ENCODE measurements around the gene CYP4F11. TPM values are rescaled to one million over a fixed set of nuclear protein-coding genes. Genes with fewer than 3 reads are reported as not detected.

Gene CYP4F11
- total RNA-seq, 3 donors from 2014 or later, result 2.1 to 13.1 (median 8.8) TPM

GRCh38 chr19:15862444-15862843 lies 71.9 kb downstream of the CYP4F11 start:
- H3K9me3 ChIP-seq, result no peaks in the 10 kb centered on the region
- H3K36me3 ChIP-seq (ENCODE audit: low read depth), result no peaks in the 10 kb centered on the region
- H3K4me3 ChIP-seq, result no peak overlapping the region
- no peak for DNase-seq
- TF ChIP-seq, protein P1, sequence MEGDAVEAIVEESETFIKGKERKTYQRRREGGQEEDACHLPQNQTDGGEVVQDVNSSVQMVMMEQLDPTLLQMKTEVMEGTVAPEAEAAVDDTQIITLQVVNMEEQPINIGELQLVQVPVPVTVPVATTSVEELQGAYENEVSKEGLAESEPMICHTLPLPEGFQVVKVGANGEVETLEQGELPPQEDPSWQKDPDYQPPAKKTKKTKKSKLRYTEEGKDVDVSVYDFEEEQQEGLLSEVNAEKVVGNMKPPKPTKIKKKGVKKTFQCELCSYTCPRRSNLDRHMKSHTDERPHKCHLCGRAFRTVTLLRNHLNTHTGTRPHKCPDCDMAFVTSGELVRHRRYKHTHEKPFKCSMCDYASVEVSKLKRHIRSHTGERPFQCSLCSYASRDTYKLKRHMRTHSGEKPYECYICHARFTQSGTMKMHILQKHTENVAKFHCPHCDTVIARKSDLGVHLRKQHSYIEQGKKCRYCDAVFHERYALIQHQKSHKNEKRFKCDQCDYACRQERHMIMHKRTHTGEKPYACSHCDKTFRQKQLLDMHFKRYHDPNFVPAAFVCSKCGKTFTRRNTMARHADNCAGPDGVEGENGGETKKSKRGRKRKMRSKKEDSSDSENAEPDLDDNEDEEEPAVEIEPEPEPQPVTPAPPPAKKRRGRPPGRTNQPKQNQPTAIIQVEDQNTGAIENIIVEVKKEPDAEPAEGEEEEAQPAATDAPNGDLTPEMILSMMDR (IDR thresholded peaks at IDR 0.05), result no peak
- intact Hi-C loops (cut with DNase I, micrococcal nuclease), result no loop called here
- ATAC-seq, result no peak
- H3K4me1 ChIP-seq (ENCODE audit: low read depth), result no peaks in the 10 kb centered on the region

Other genes starting within 250 kb of the CYP4F11 start
- gene OR10H2, start 206.5 kb downstream of the CYP4F11 start, total RNA-seq, result not detected
- gene OR10H3, start 196.5 kb downstream of the CYP4F11 start, total RNA-seq, result not detected
- gene OR10H5, start 146.9 kb downstream of the CYP4F11 start, total RNA-seq, result not detected
- gene OR10H1, start 118.9 kb downstream of the CYP4F11 start, total RNA-seq, result under 1 TPM; 0.06 to 0.07 (median 0.06) TPM
- gene CYP4F2, start 36.5 kb downstream of the CYP4F11 start, total RNA-seq, result 1 to 10 TPM; 1.6 to 9.1 (median 8.6) TPM
- not detected for gene OR10H4, start 14.5 kb upstream of the CYP4F11 start, total RNA-seq
- gene TPM4, start 142.0 kb upstream of the CYP4F11 start, total RNA-seq, result 100 to 1,000 TPM; 205 to 373 (median 333) TPM
- 100 to 1,000 TPM in 2 of 3 donors, 10 to 100 TPM in 1; 85.5 to 129 (median 119) TPM for gene RAB8A, start 177.4 kb upstream of the CYP4F11 start, total RNA-seq
- 10 to 100 TPM in 2 of 3 donors, 1 to 10 TPM in 1; 8.6 to 23.0 (median 21.5) TPM for gene HSH2D, start 209.2 kb upstream of the CYP4F11 start, total RNA-seq
- gene CIB3, start 239.0 kb upstream of the CYP4F11 start, total RNA-seq, result not detected